ENCODE results near the gene ZDHHC7.
"Not testable (repeated sequence)": the region's sequence is repeated elsewhere in the genome, so short reads cannot be mapped to it uniquely, and the experiment has no call there.

DNA sequence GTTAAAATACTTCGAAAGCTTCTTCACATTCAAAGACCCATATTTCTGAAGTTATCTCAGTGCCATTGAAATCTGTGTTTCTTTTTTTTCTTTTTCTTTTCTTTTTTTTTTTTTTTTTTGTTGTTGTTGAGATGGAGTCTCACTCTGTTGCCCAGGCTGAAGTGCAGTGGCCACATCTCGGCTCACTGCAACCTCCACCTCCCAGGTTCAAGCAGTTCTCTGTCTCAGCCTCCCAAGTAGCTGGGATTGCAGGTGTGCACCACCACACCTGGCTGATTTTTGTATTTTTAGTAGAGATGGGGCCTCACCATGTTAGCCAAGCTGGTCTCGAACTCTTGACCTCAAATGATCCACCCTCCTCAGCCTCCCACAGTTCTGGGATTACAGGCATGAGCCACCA lies 43.0 kb upstream of the ZDHHC7 start:
- not testable (repeated sequence) for TF ChIP-seq CTCF (IDR thresholded peaks at IDR 0.05; ENCODE audit: control extremely low read depth in 1 of 3, insufficient read depth in 1 of 3, low read depth in 1 of 3, low read length in 3 of 3); POLR2AphosphoS5 (IDR thresholded peaks at IDR 0.05; ENCODE audit: low read depth, low read length); CHD1 (IDR thresholded peaks at IDR 0.05; ENCODE audit: low read depth, low read length); TEAD4 (IDR thresholded peaks at IDR 0.05; ENCODE audit: low read depth, low read length); EZH2 (IDR thresholded peaks at IDR 0.05; ENCODE audit: low read depth, low read length, severe bottlenecking); RFX5 (IDR thresholded peaks at IDR 0.05; ENCODE audit: borderline replicate concordance, low read depth, low read length)

All from H1 (cell line).